Uterus (tissue), 4 donors: ENCODE measurements around the gene DNAJC19. TPM values are rescaled to one million over a fixed set of nuclear protein-coding genes. Genes with fewer than 3 reads are reported as not detected.

ENCODE experiments used
- DNase-seq, 2 donors: peaks; one replicate each; pipeline ENCODE4 v3.0.0-alpha.2; 2019 to 2020
- H3K27ac ChIP-seq, 2 donors: fragments of 200-600 bp; sonication (generic); 1 replicate in 1 of 2; 2 replicates in 1 of 2; pipeline ENCODE4 v1.5.1; 2016 to 2018
- H3K27me3 ChIP-seq, 2 donors: fragments of 200-600 bp; sonication (generic); one replicate each; pipeline ENCODE4 v1.5.1; 2018 to 2019; ENCODE audit warnings: control low read depth in 1 of 2
- H3K36me3 ChIP-seq, 2 donors: fragments of 200-600 bp; sonication (generic); one replicate each; pipeline ENCODE4 v1.5.1; 2019; ENCODE audit warnings: control low read depth in 1 of 2
- H3K4me1 ChIP-seq, 2 donors: fragments of 200-600 bp; sonication (generic); one replicate each; pipeline ENCODE4 v1.5.1; 2018 to 2019; ENCODE audit warnings: control low read depth in 1 of 2
- H3K4me3 ChIP-seq, 2 donors: fragments of 200-600 bp; sonication (generic); 1 replicate in 1 of 2; 2 replicates in 1 of 2; pipeline ENCODE4 v1.5.1; 2018 to 2019; ENCODE audit warnings: mild to moderate bottlenecking in 1 of 2
- H3K9me3 ChIP-seq, 2 donors: fragments of 200-600 bp; sonication (generic); one replicate each; pipeline ENCODE4 v1.5.1; 2019; ENCODE audit warnings: control low read depth in 1 of 2
- CTCF ChIP-seq, 4 experiments: fragments of 200-600 bp in 2 of 4; fragments of 450-650 bp in 2 of 4; sonication (generic) in 2 of 4; IDR thresholded peaks; one replicate each; pipeline ENCODE4 v1.5.1; 2016 to 2019; ENCODE audit warnings: antibody characterized with exemption in 4 of 4, mild to moderate bottlenecking in 2 of 4, moderate library complexity in 1 of 4
- POLR2A ChIP-seq, 2 donors: fragments of 450-650 bp; IDR thresholded peaks; one replicate each; pipeline ENCODE4 v1.6.1; 2016; ENCODE audit warnings: antibody characterized with exemption in 2 of 2, mild to moderate bottlenecking in 1 of 2, moderate library complexity in 1 of 2
- intact Hi-C: fragments of 100-400 bp; cut with DNase I; formaldehyde crosslinking; loops from one replicate; pipeline ENCODE4 v1.15.1; 2023; ENCODE audit warnings: low total_unique reads
- total RNA-seq, 4 donors: library from RNA; depleted of rRNA in 3 of 4; stranded (reverse); fragments of >200 nt in 3 of 4; gene quantifications; one replicate each; pipeline versions ENCODE4 v1.1.0 to v1.2.4, GENCODE V29; 2014 to 2023
- donor health status: DM: yes; HTN: yes; CAD: no.

Gene DNAJC19
- total RNA-seq, 4 donors from 2014 or later: 51.8 to 209 (median 68.5) TPM

- Histone ChIP-seq H3K4me3 (no peak overlapping the region), H3K9me3 (no peaks in the 10 kb centered on the region), H3K27me3 (no peaks in the 10 kb centered on the region), H3K4me1 (no peaks in the 10 kb centered on the region), H3K27ac (no peak overlapping the region), H3K36me3 (no peaks in the 10 kb centered on the region)
- DNase-seq: no peak
- TF ChIP-seq POLR2A (IDR thresholded peaks at IDR 0.05) (no peak), CTCF (IDR thresholded peaks at IDR 0.05) (no peak)
- intact Hi-C loops: no loop called here
Measured at GRCh38 chr3:180979961-180980360, 9.6 kb downstream of the DNAJC19 start.

- Histone ChIP-seq H3K4me1 (no peaks in the 10 kb centered on the region), H3K27ac (no peak overlapping the region), H3K36me3 (no peaks in the 10 kb centered on the region), H3K27me3 (no peaks in the 10 kb centered on the region), H3K9me3 (no peaks in the 10 kb centered on the region), H3K4me3 (no peak overlapping the region)
- no peak for DNase-seq
- intact Hi-C loops: no loop called here
- TF ChIP-seq CTCF (IDR thresholded peaks at IDR 0.05) (no peak), POLR2A (IDR thresholded peaks at IDR 0.05) (no peak)
Measured at GRCh38 chr3:180977498-180977897, 12.0 kb downstream of the DNAJC19 start.

GRCh38 chr3:180974286-180974685, 15.2 kb downstream of the DNAJC19 start:
- intact Hi-C loops: no loop called here
- H3K4me1 ChIP-seq: no peaks in the 10 kb centered on the region
- no peaks in the 10 kb centered on the region for H3K36me3 ChIP-seq
- H3K9me3 ChIP-seq: no peaks in the 10 kb centered on the region
- DNase-seq: no peak
- H3K27ac ChIP-seq: no peak overlapping the region
- no peak for TF ChIP-seq POLR2A (IDR thresholded peaks at IDR 0.05)
- no peak for TF ChIP-seq CTCF (IDR thresholded peaks at IDR 0.05)
- H3K27me3 ChIP-seq: no peaks in the 10 kb centered on the region
- H3K4me3 ChIP-seq: no peak overlapping the region

- intact Hi-C loops: no loop called here
- TF ChIP-seq POLR2A (IDR thresholded peaks at IDR 0.05): no peak
- TF ChIP-seq CTCF (IDR thresholded peaks at IDR 0.05): no peak
- Histone ChIP-seq H3K4me3 (no peak overlapping the region), H3K36me3 (no peaks in the 10 kb centered on the region), H3K27me3 (no peaks in the 10 kb centered on the region), H3K27ac (no peak overlapping the region), H3K4me1 (no peaks in the 10 kb centered on the region), H3K9me3 (no peaks in the 10 kb centered on the region)
- DNase-seq: no peak
Measured at GRCh38 chr3:180973543-180973942, 16.0 kb downstream of the DNAJC19 start.

GRCh38 chr3:180970931-180971330, 18.6 kb downstream of the DNAJC19 start:
- no peak overlapping the region for H3K4me3 ChIP-seq
- H3K4me1 ChIP-seq: no peaks in the 10 kb centered on the region
- TF ChIP-seq POLR2A (IDR thresholded peaks at IDR 0.05): no peak
- TF ChIP-seq CTCF (IDR thresholded peaks at IDR 0.05): no peak
- intact Hi-C loops: no loop called here
- no peak for DNase-seq
- H3K9me3 ChIP-seq: no peaks in the 10 kb centered on the region
- no peaks in the 10 kb centered on the region for H3K36me3 ChIP-seq
- no peaks in the 10 kb centered on the region for H3K27me3 ChIP-seq
- H3K27ac ChIP-seq: no peak overlapping the region
